Measurements from ENCODE around the gene ABTB2.

- TF ChIP-seq CTCF (IDR thresholded peaks at IDR 0.05; ENCODE audit: poor library complexity, severe bottlenecking): no peak
- no peak for TF ChIP-seq POLR2AphosphoS5 (IDR thresholded peaks at IDR 0.05)
- TF ChIP-seq REST (IDR thresholded peaks at IDR 0.05; ENCODE audit: borderline replicate concordance): no peak
- TF ChIP-seq TAF1 (IDR thresholded peaks at IDR 0.05; ENCODE audit: low read depth): no peak
- TF ChIP-seq MXI1 (conservative IDR thresholded peaks at IDR 0.05; ENCODE audit: poor library complexity, severe bottlenecking): no peak
- TF ChIP-seq EP300 (conservative IDR thresholded peaks at IDR 0.05; ENCODE audit: poor library complexity, severe bottlenecking): no peak
- TF ChIP-seq EZH2 (IDR thresholded peaks at IDR 0.05; ENCODE audit: borderline replicate concordance, insufficient read depth, low read length, poor library complexity, severe bottlenecking): no peak
- no peak for TF ChIP-seq SMC3 (conservative IDR thresholded peaks at IDR 0.05; ENCODE audit: poor library complexity)
- TF ChIP-seq RAD21 (conservative IDR thresholded peaks at IDR 0.05): no peak
Observed at GRCh38 chr11:34160049-34160721, 197.6 kb downstream of the ABTB2 start.

Measured in neural cell (in vitro differentiated cells).